ENCODE results near the gene INHBB.

DNA sequence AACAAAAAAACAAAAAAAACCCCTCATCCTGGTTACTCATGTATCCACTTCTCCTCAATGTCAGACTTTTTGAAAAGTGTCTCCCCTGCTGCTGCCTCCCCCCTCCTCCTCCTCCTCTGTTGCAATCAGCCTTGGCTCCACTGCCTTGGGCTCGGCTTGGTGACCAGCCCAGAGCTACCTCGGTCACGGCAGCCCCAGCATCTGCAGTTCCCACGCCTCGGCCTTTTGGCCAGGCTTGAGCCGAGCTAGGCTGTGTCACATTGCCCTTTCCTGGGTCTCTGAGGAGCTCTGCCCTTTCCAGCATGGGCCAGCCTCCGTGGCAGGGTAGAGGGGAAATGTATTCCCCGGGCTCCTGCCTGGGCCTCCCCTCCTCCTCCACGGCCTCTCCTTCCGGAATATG, 22.7 kb upstream of the INHBB start:
- TF ChIP-seq POLR2AphosphoS5 (IDR thresholded peaks at IDR 0.05; ENCODE audit: low read depth, low read length), result no peak
- no peak for TF ChIP-seq TAF1 (IDR thresholded peaks at IDR 0.05; ENCODE audit: borderline replicate concordance, low read depth, low read length)
